ENCODE data around the gene PACS2.

- no peak for TF ChIP-seq CTCF (IDR thresholded peaks at IDR 0.05; ENCODE audit: insufficient read depth, low read length)
- no peak for TF ChIP-seq REST (IDR thresholded peaks at IDR 0.05; ENCODE audit: insufficient replicate concordance, low read depth)
- TF ChIP-seq POLR2AphosphoS5 (IDR thresholded peaks at IDR 0.05; ENCODE audit: low read depth), result no peak
- TF ChIP-seq GABPA (IDR thresholded peaks at IDR 0.05; ENCODE audit: low read depth), result no peak
Observed at GRCh38 chr14:105303949-105304348, 10.6 kb upstream of the PACS2 start.

All from HL-60 (cell line).